OCI-LY1 (cell line): ENCODE data around the gene MARK1.

Source experiments
- CTCF ChIP-seq: fragments of 200-600 bp; sonication (generic), shearing (Covaris generic); IDR thresholded peaks from 2 replicates; pipeline ENCODE4 v1.5.1; 2017; ENCODE audit warnings: mild to moderate bottlenecking, antibody characterized with exemption, low read length, moderate library complexity, mixed read lengths
- EZH2 ChIP-seq: fragments of 200-600 bp; sonication (generic), shearing (Covaris generic); IDR thresholded peaks from 2 replicates; pipeline ENCODE4 v1.8.0; 2017; ENCODE audit warnings: borderline replicate concordance, mixed run types, mild to moderate bottlenecking, antibody characterized with exemption, low read length, moderate library complexity, mixed read lengths

- TF ChIP-seq CTCF (no peak), EZH2 (no peak)
These were observed 168.4 kb downstream of the MARK1 start for GRCh38 chr1:220696226-220696862.
